ENCODE results near the gene SLC6A9.

SLC6A9 gene

DNA sequence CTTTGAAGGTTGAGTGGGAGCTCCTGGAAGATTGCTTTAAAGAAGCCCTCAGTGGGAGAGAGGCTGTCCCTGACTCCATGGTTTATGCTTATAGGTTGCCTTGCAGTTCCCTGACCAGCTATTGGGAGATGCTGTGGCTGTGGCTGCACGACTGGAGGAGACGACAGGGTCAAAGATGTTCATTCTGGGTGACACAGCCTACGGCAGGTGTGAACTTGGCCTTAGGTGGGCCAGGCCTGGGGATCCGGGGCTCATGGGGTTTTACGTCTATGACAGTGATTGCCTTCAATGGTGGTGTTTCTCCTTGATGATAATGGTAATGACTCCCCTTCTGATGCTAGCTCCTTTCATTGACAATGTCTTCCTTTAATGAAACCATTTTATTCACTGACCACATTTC, 60.8 kb downstream of the SLC6A9 start:
- Histone ChIP-seq H3K36me3 (ENCODE audit: control insufficient read depth in 1 of 2, insufficient read depth in 2 of 2, low read depth in 1 of 2, low read length in 2 of 2) (peaks cover 44 to 47% of the 10 kb centered on the region in 2 experiments), H3K79me1 (replicated peaks; ENCODE audit: low read length, poor library complexity, severe bottlenecking) (peaks cover 19% of the 10 kb centered on the region), H3K27ac (ENCODE audit: low read length, poor library complexity, severe bottlenecking) (no peak overlapping the region), H2BK5ac (ENCODE audit: low read depth, low read length, poor library complexity, severe bottlenecking) (no peak overlapping the region), H4K91ac (ENCODE audit: low read length) (no peak overlapping the region), H3K4me1 (ENCODE audit: control insufficient read depth, insufficient read depth, low read depth, low read length) (peaks cover 13% of the 10 kb centered on the region), H3K18ac (ENCODE audit: low read depth in 1 of 2, low read length in 2 of 2) (no peak overlapping the region), H3K14ac (ENCODE audit: low read length in 2 of 2) (no peak overlapping the region), H3K27me3 (ENCODE audit: control insufficient read depth in 1 of 2, insufficient read depth in 1 of 2, low read length in 2 of 2) (no peaks in the 10 kb centered on the region), H4K8ac (ENCODE audit: low read length) (no peak overlapping the region), H3K9me3 (ENCODE audit: control insufficient read depth, low read length) (no peaks in the 10 kb centered on the region), H2BK15ac (ENCODE audit: low read depth, poor library complexity, severe bottlenecking) (no peak overlapping the region), H3K9ac (ENCODE audit: low read length) (peak overlapping the region; percentile 92), H3K4me2 (ENCODE audit: low read length, poor library complexity, severe bottlenecking) (peak overlapping the region; percentile 91), H2AFZ (ENCODE audit: low read depth, low read length) (peak overlapping the region; percentile 15), H3K4ac (ENCODE audit: low read depth in 1 of 2, low read length in 2 of 2) (no peak overlapping the region), H3K4me3 (ENCODE audit: insufficient read depth in 1 of 2, low read depth in 1 of 2, low read length in 2 of 2) (peak overlapping the region; percentile 87 to 100), H3K23ac (ENCODE audit: low read length in 2 of 2) (no peak overlapping the region), H2BK12ac (ENCODE audit: low read length in 2 of 2) (no peak overlapping the region), H2AK5ac (ENCODE audit: low read length, severe bottlenecking) (no peak overlapping the region), H2BK120ac (ENCODE audit: low read depth, low read length) (no peak overlapping the region)
- 38% methylated on average over 3 of the region's 5 CpGs for WGBS
- DNase-seq: no peak

DNA sequence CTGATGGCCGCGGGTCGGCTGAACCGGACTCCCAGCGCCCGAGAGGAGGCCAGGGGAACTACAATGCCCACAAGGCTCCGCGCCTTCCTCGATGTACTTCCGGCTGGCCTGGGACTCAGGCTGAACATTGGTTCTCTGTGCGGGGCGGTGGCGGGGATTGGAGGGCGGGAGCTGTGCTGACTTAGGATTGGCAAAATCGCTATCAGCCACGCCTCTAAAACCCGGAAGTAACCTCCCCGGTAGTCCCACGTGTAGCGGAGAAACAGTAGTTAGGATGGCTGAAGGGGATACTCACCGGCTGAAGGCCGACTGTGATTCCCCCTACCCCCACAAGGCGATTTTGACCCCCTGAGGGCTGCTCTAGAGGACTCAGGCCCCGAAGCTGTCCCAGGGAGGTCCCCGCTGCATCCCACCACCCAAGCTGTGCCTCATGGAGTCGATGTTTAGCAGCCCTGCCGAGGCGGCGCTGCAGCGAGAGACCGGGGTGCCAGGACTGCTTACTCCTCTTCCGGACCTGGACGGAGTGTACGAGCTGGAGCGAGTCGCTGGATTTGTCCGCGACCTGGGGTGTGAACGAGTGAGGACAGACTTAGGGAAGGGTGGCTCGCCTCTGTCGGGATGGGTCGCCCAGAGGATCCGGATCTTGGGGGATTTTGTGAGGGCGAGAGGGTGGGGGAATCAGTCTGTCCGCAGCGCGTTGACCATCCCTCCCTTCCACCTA, 61.4 kb downstream of the SLC6A9 start, which contains the start of gene DPH2:
DPH2 (plus strand) TSS at position 265 of the 721 bp plus-strand sequence; CDS start at position 431, 166 bp downstream.
- Histone ChIP-seq H3K14ac (ENCODE audit: low read length in 2 of 2) (no peak within 1 kb of the TSS), H2BK5ac (ENCODE audit: low read depth, low read length, poor library complexity, severe bottlenecking) (no peak within 1 kb of the TSS), H3K79me1 (replicated peaks; ENCODE audit: low read length, poor library complexity, severe bottlenecking) (peaks cover 22% of the 10 kb centered on the region), H4K8ac (ENCODE audit: low read length) (peak within 1 kb of the TSS; percentile 89), H3K27ac (ENCODE audit: low read length, poor library complexity, severe bottlenecking) (no peak within 1 kb of the TSS), H3K4me1 (ENCODE audit: control insufficient read depth, insufficient read depth, low read depth, low read length) (peaks cover 13% of the 10 kb centered on the region), H3K4me3 (ENCODE audit: insufficient read depth in 1 of 2, low read depth in 1 of 2, low read length in 2 of 2) (peak within 1 kb of the TSS; percentile 87 to 100), H3K9me3 (ENCODE audit: control insufficient read depth, low read length) (no peaks in the 10 kb centered on the region), H4K91ac (ENCODE audit: low read length) (peak within 1 kb of the TSS; percentile 18), H3K9ac (ENCODE audit: low read length) (peak within 1 kb of the TSS; percentile 92), H3K23ac (ENCODE audit: low read length in 2 of 2) (no peak within 1 kb of the TSS), H2AFZ (ENCODE audit: low read depth, low read length) (peak within 1 kb of the TSS; percentile 15), H3K4ac (ENCODE audit: low read depth in 1 of 2, low read length in 2 of 2) (no peak within 1 kb of the TSS), H3K27me3 (ENCODE audit: control insufficient read depth in 1 of 2, insufficient read depth in 1 of 2, low read length in 2 of 2) (no peaks in the 10 kb centered on the region), H2AK5ac (ENCODE audit: low read length, severe bottlenecking) (no peak within 1 kb of the TSS), H2BK12ac (ENCODE audit: low read length in 2 of 2) (no peak within 1 kb of the TSS), H3K36me3 (ENCODE audit: control insufficient read depth in 1 of 2, insufficient read depth in 2 of 2, low read depth in 1 of 2, low read length in 2 of 2) (peaks cover 46 to 52% of the 10 kb centered on the region in 2 experiments), H2BK15ac (ENCODE audit: low read depth, poor library complexity, severe bottlenecking) (no peak within 1 kb of the TSS), H3K4me2 (ENCODE audit: low read length, poor library complexity, severe bottlenecking) (peak within 1 kb of the TSS; percentile 91), H2BK120ac (ENCODE audit: low read depth, low read length) (no peak within 1 kb of the TSS), H3K18ac (ENCODE audit: low read depth in 1 of 2, low read length in 2 of 2) (no peak within 1 kb of the TSS)
- peak; percentile 97 for DNase-seq
- 2% methylated on average over 43 of the region's 47 CpGs for WGBS

DNA sequence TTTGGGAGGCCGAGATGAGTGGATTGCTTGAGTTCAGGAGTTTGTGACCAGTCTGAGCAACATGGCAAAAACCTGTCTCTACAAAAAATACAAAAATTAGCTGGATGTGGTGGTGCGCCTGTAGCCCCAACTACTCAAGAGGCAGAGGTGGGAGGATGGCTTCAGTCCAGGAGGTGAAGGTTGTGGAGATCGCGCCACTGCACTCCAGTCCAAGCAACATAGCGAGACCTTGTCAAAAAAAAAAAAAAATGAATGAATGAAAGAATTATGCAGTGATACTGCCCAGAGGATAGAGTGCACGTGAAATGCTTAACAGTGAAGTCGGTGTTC, 61.9 kb downstream of the SLC6A9 start:
- H3K79me1 ChIP-seq (replicated peaks; ENCODE audit: low read length, poor library complexity, severe bottlenecking): peaks cover 22% of the 10 kb centered on the region
- no peak overlapping the region for H3K14ac ChIP-seq (ENCODE audit: low read length in 2 of 2)
- H3K27ac ChIP-seq (ENCODE audit: low read length, poor library complexity, severe bottlenecking): no peak overlapping the region
- no peak overlapping the region for H3K9ac ChIP-seq (ENCODE audit: low read length)
- no peak overlapping the region for H3K18ac ChIP-seq (ENCODE audit: low read depth in 1 of 2, low read length in 2 of 2)
- peak overlapping the region; percentile 56 for H3K4me2 ChIP-seq (ENCODE audit: low read length, poor library complexity, severe bottlenecking)
- no peak overlapping the region for H2BK5ac ChIP-seq (ENCODE audit: low read depth, low read length, poor library complexity, severe bottlenecking)
- no peak overlapping the region for H3K23ac ChIP-seq (ENCODE audit: low read length in 2 of 2)
- H2BK12ac ChIP-seq (ENCODE audit: low read length in 2 of 2): no peak overlapping the region
- H3K27me3 ChIP-seq (ENCODE audit: control insufficient read depth in 1 of 2, insufficient read depth in 1 of 2, low read length in 2 of 2): no peaks in the 10 kb centered on the region
- peaks cover 11% of the 10 kb centered on the region for H3K4me1 ChIP-seq (ENCODE audit: control insufficient read depth, insufficient read depth, low read depth, low read length)
- H2BK120ac ChIP-seq (ENCODE audit: low read depth, low read length): no peak overlapping the region
- no peak overlapping the region for H4K91ac ChIP-seq (ENCODE audit: low read length)
- peak overlapping the region in 1 of 2 experiments; percentile 100 for H3K4me3 ChIP-seq (ENCODE audit: insufficient read depth in 1 of 2, low read depth in 1 of 2, low read length in 2 of 2)
- 60% methylated on average over 7 of the region's 7 CpGs for WGBS
- DNase-seq: no peak
- H2AK5ac ChIP-seq (ENCODE audit: low read length, severe bottlenecking): no peak overlapping the region
- no peak overlapping the region for H2BK15ac ChIP-seq (ENCODE audit: low read depth, poor library complexity, severe bottlenecking)
- no peak overlapping the region for H2AFZ ChIP-seq (ENCODE audit: low read depth, low read length)
- H3K36me3 ChIP-seq (ENCODE audit: control insufficient read depth in 1 of 2, insufficient read depth in 2 of 2, low read depth in 1 of 2, low read length in 2 of 2): peaks cover 49 to 57% of the 10 kb centered on the region in 2 experiments
- H3K4ac ChIP-seq (ENCODE audit: low read depth in 1 of 2, low read length in 2 of 2): no peak overlapping the region
- H4K8ac ChIP-seq (ENCODE audit: low read length): no peak overlapping the region
- H3K9me3 ChIP-seq (ENCODE audit: control insufficient read depth, low read length): no peaks in the 10 kb centered on the region

DNA sequence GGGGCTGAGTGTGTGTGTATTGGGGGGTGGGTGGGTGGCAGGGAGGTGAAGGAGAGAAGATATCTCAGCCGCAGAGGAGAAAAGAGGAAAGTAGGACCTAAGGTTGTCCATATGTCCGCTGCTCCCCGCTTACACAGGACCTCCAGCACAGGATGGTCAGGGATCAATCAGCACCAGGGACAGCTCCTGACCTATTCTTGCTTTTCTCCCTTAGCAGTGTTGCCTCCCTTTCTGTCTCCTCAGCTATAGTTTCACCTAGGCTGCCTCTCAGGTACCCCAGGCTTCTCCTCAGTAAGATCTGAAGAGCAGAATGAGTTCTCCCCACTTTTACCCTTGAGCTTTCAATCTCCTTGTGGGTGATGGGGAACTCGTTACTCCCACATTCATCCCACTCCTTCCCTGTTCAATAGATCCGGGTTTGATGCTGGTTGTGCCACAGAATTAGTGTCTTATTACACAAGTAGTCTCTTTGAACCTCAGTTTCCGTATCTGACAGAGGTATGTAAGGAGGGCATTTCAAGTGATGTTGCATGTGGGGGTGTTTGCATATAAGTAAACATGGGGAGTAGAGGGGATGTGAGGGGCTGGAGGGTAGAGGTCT, 62.8 kb downstream of the SLC6A9 start:
- Histone ChIP-seq H3K4me2 (ENCODE audit: low read length, poor library complexity, severe bottlenecking) (no peak overlapping the region), H3K9me3 (ENCODE audit: control insufficient read depth, low read length) (no peaks in the 10 kb centered on the region), H2BK5ac (ENCODE audit: low read depth, low read length, poor library complexity, severe bottlenecking) (no peak overlapping the region), H3K4me3 (ENCODE audit: insufficient read depth in 1 of 2, low read depth in 1 of 2, low read length in 2 of 2) (no peak overlapping the region), H2AK5ac (ENCODE audit: low read length, severe bottlenecking) (no peak overlapping the region), H3K79me1 (replicated peaks; ENCODE audit: low read length, poor library complexity, severe bottlenecking) (peaks cover 22% of the 10 kb centered on the region), H4K91ac (ENCODE audit: low read length) (no peak overlapping the region), H3K14ac (ENCODE audit: low read length in 2 of 2) (no peak overlapping the region), H2BK120ac (ENCODE audit: low read depth, low read length) (no peak overlapping the region), H2BK12ac (ENCODE audit: low read length in 2 of 2) (no peak overlapping the region), H3K9ac (ENCODE audit: low read length) (no peak overlapping the region), H3K23ac (ENCODE audit: low read length in 2 of 2) (no peak overlapping the region), H3K27me3 (ENCODE audit: control insufficient read depth in 1 of 2, insufficient read depth in 1 of 2, low read length in 2 of 2) (no peaks in the 10 kb centered on the region), H3K18ac (ENCODE audit: low read depth in 1 of 2, low read length in 2 of 2) (no peak overlapping the region), H3K4me1 (ENCODE audit: control insufficient read depth, insufficient read depth, low read depth, low read length) (peaks cover 7% of the 10 kb centered on the region), H2BK15ac (ENCODE audit: low read depth, poor library complexity, severe bottlenecking) (no peak overlapping the region), H2AFZ (ENCODE audit: low read depth, low read length) (no peak overlapping the region), H4K8ac (ENCODE audit: low read length) (no peak overlapping the region), H3K27ac (ENCODE audit: low read length, poor library complexity, severe bottlenecking) (no peak overlapping the region), H3K36me3 (ENCODE audit: control insufficient read depth in 1 of 2, insufficient read depth in 2 of 2, low read depth in 1 of 2, low read length in 2 of 2) (peaks cover 51 to 63% of the 10 kb centered on the region in 2 experiments), H3K4ac (ENCODE audit: low read depth in 1 of 2, low read length in 2 of 2) (no peak overlapping the region)
- 88% methylated on average over 6 of the region's 6 CpGs for WGBS
- DNase-seq: peak; percentile 51

All from mesenchymal stem cell (in vitro differentiated cells and primary cell).